Esophagus squamous epithelium (tissue), 4 donors: ENCODE results near the gene SH3RF2.

Experiments
- CTCF ChIP-seq, 6 experiments: fragments of 450-650 bp in 4 of 6; fragments of 200-600 bp in 2 of 6; sonication (generic) in 2 of 6; IDR thresholded peaks; one replicate each; pipeline ENCODE4 v1.5.1; 2016 to 2019; ENCODE audit warnings: antibody characterized with exemption in 6 of 6, mild to moderate bottlenecking in 4 of 6, moderate library complexity in 4 of 6
- POLR2A ChIP-seq, 4 donors: fragments of 450-650 bp; IDR thresholded peaks; one replicate each; pipeline ENCODE4 v1.6.1; 2017; ENCODE audit warnings: antibody characterized with exemption in 4 of 4, mild to moderate bottlenecking in 4 of 4, moderate library complexity in 3 of 4

- no peak for TF ChIP-seq POLR2A (IDR thresholded peaks at IDR 0.05)
- no peak for TF ChIP-seq CTCF (IDR thresholded peaks at IDR 0.05)
Observed at GRCh38 chr5:146002491-146002890, 66.1 kb downstream of the SH3RF2 start.
